ENCODE data around the gene CDK14. TPM values are rescaled to one million over a fixed set of nuclear protein-coding genes. Genes with fewer than 3 reads are reported as not detected.

CDK14 gene
- total and polyA plus RNA-seq, 2 of the 8 experiments (the other 6 are each of a cell fraction or from before 2014, with no cell fraction given), result 5.5 to 47.3 TPM

- Histone ChIP-seq H3K79me1 (ENCODE audit: low read depth, low read length) (no peaks in the 10 kb centered on the region), H4K5ac (ENCODE audit: insufficient read length, low read depth, low read length) (no peak overlapping the region), H3K23ac (ENCODE audit: insufficient read length) (no peak overlapping the region), H4K91ac (replicated peaks; ENCODE audit: insufficient read length, low read length) (no peak overlapping the region), H2BK12ac (ENCODE audit: low read depth, low read length) (no peak overlapping the region), H2BK120ac (replicated peaks; ENCODE audit: low read depth, low read length) (no peak overlapping the region), H3K14ac (ENCODE audit: insufficient read length) (no peak overlapping the region), H3K18ac (ENCODE audit: extremely low read depth, low read length) (no peak overlapping the region), H3K4me2 (ENCODE audit: insufficient read depth in 1 of 2, low read depth in 2 of 2, low read length in 2 of 2) (no peak overlapping the region), H3K36me3 (ENCODE audit: control insufficient read depth in 2 of 4, insufficient read depth in 4 of 4, low read length in 3 of 4) (no peaks in the 10 kb centered on the region), H3K4ac (replicated peaks; ENCODE audit: insufficient read length, low read depth, low read length) (no peak overlapping the region), H3K4me1 (replicated peaks in 1 of 4; ENCODE audit: control insufficient read depth in 3 of 4, insufficient read depth in 4 of 4, low read length in 3 of 4) (no peaks in the 10 kb centered on the region), H4K8ac (ENCODE audit: extremely low read depth, insufficient read depth, low read length) (no peak overlapping the region), H3K27ac (ENCODE audit: low read depth, low read length) (no peak overlapping the region), H3K4me3 (ENCODE audit: extremely low read depth in 1 of 4, insufficient read depth in 2 of 4, low read depth in 3 of 4, low read length in 4 of 4) (no peak overlapping the region), H3K27me3 (replicated peaks in 1 of 4; ENCODE audit: control insufficient read depth in 3 of 4, extremely low read depth in 1 of 4, insufficient read depth in 3 of 4, low read length in 3 of 4) (no peaks in the 10 kb centered on the region), H4K20me1 (replicated peaks in 1 of 2; ENCODE audit: control insufficient read depth in 1 of 2, insufficient read depth in 2 of 2, low read length in 2 of 2) (no peaks in the 10 kb centered on the region), H3K23me2 (ENCODE audit: low read depth, low read length) (no peaks in the 10 kb centered on the region), H3K9ac (replicated peaks in 1 of 4; ENCODE audit: extremely low read depth in 1 of 4, low read depth in 3 of 4, low read length in 3 of 4) (no peak overlapping the region), H2BK15ac (ENCODE audit: low read length) (no peak overlapping the region), H2BK20ac (ENCODE audit: low read length) (no peak overlapping the region), H2AFZ (ENCODE audit: low read length) (no peak overlapping the region), H3K9me3 (ENCODE audit: insufficient read depth in 2 of 2, low read depth in 1 of 2, low read length in 1 of 2) (no peaks in the 10 kb centered on the region), H2BK5ac (ENCODE audit: low read depth, low read length) (no peak overlapping the region), H3K79me2 (ENCODE audit: control insufficient read depth in 1 of 2, insufficient read depth in 2 of 2, low read length in 2 of 2) (no peaks in the 10 kb centered on the region), H3K56ac (replicated peaks; ENCODE audit: insufficient read length, low read depth, low read length) (no peak overlapping the region), H2AK5ac (ENCODE audit: low read depth, low read length) (no peak overlapping the region)
- no peak for TF ChIP-seq BACH1 (IDR thresholded peaks at IDR 0.05; ENCODE audit: low read length)
- TF ChIP-seq POLR2A (IDR thresholded peaks at IDR 0.05; ENCODE audit: control extremely low read depth in 1 of 2, low read depth in 2 of 2, low read length in 2 of 2), result no peak
- TF ChIP-seq NANOG (IDR thresholded peaks at IDR 0.05; ENCODE audit: insufficient read depth, low read depth, low read length, poor library complexity, severe bottlenecking), result no peak
- TF ChIP-seq TEAD4 (IDR thresholded peaks at IDR 0.05; ENCODE audit: low read depth, low read length), result no peak
- TF ChIP-seq ZNF274 (IDR thresholded peaks at IDR 0.05; ENCODE audit: borderline replicate concordance, extremely low read depth, low read length), result no peak
- TF ChIP-seq TBP (IDR thresholded peaks at IDR 0.05; ENCODE audit: low read depth, low read length), result no peak
- no peak for TF ChIP-seq CREB1 (IDR thresholded peaks at IDR 0.05)
- TF ChIP-seq PHF8 (conservative IDR thresholded peaks at IDR 0.05; ENCODE audit: low read depth, low read length), result no peak
- no peak for TF ChIP-seq RFX5 (IDR thresholded peaks at IDR 0.05; ENCODE audit: borderline replicate concordance, low read depth, low read length)
- no peak for TF ChIP-seq HDAC6 (IDR thresholded peaks at IDR 0.05; ENCODE audit: low read depth, low read length)
- no peak for TF ChIP-seq KDM1A (IDR thresholded peaks at IDR 0.05; ENCODE audit: borderline replicate concordance, low read length)
- WGBS, 2 experiments (ENCODE audit: extremely low coverage in 1 of 2, insufficient coverage in 1 of 2, insufficient read length in 1 of 2, insufficient replicate concordance in 2 of 2, low coverage in 1 of 2, low lambda C conversion rate in 2 of 2, missing lambda C conversion rate in 1 of 2), result 93 to 100% methylated on average over 2 to 4 of the region's 4 CpGs
- DNase-seq (ENCODE audit: low read depth in 1 of 2, low spot score in 2 of 2) (no peak), FAIRE-seq (no peak)
- POLR2A ChIA-PET (ENCODE audit: partially characterized antibody), result no interaction called here
- CTCF ChIA-PET (ENCODE audit: partially characterized antibody), result interaction anchor here (1.0 kb wide), 1 partner anchor 10 kb away, joined by 3 read pairs; no protein-coding TSS in a partner anchor
These were observed 314.0 kb downstream of the CDK14 start for GRCh38 chr7:90910136-90910535.
